Heart right ventricle (tissue), 16 donors: ENCODE data around the gene RANBP3. TPM values are rescaled to one million over a fixed set of nuclear protein-coding genes. Genes with fewer than 3 reads are reported as not detected.
"Not testable (repeated sequence)": the region's sequence is repeated elsewhere in the genome, so short reads cannot be mapped to it uniquely, and the experiment has no call there.

Experiments
- ATAC-seq, 8 donors: fragments of 200-7000 bp; cut with Tn5 transposase; one replicate each; pipeline ENCODE4 v1.9.1; 2020; ENCODE audit warnings: mild to moderate bottlenecking in 8 of 8, moderate library complexity in 8 of 8, moderate number of reproducible peaks in 1 of 8
- DNase-seq, 2 donors: peaks; one replicate each; pipeline ENCODE4 v3.0.0-alpha.2; 2020
- H3K27ac ChIP-seq, 10 donors: fragments of 200-600 bp; sonication (generic) in 2 of 10; one replicate each; pipeline versions ENCODE4 v1.5.0 to v1.8.0; 2020 to 2022; ENCODE audit warnings: mild to moderate bottlenecking in 3 of 10
- H3K27me3 ChIP-seq, 7 donors: fragments of 200-600 bp; one replicate each; pipeline ENCODE4 v1.8.0; 2021 to 2022; ENCODE audit warnings: mild to moderate bottlenecking in 2 of 7
- H3K36me3 ChIP-seq, 9 donors: fragments of 200-600 bp; sonication (generic) in 1 of 9; one replicate each; pipeline versions ENCODE4 v1.5.0 to v1.8.0; 2020 to 2022; ENCODE audit warnings: mild to moderate bottlenecking in 2 of 9
- H3K4me1 ChIP-seq, 9 donors: fragments of 200-600 bp; sonication (generic) in 1 of 9; one replicate each; pipeline versions ENCODE4 v1.5.0 to v1.8.0; 2020 to 2022; ENCODE audit warnings: mild to moderate bottlenecking in 4 of 9
- H3K4me3 ChIP-seq, 10 donors: fragments of 200-600 bp; sonication (generic) in 2 of 10; one replicate each; pipeline versions ENCODE4 v1.5.0 to v1.8.0; 2020 to 2022; ENCODE audit warnings: mild to moderate bottlenecking in 7 of 10, moderate library complexity in 2 of 10
- H3K9me3 ChIP-seq, 11 donors: fragments of 200-600 bp in 10 of 11; sonication (generic) in 2 of 11; one replicate each; pipeline versions ENCODE4 v1.5.0 to v1.8.0; 2013 to 2022; ENCODE audit warnings: mild to moderate bottlenecking in 2 of 11, control low read depth in 1 of 11, moderate library complexity in 1 of 11
- CTCF ChIP-seq, 9 donors: fragments of 200-600 bp; sonication (generic) in 2 of 9; IDR thresholded peaks; one replicate each; pipeline versions ENCODE4 v1.5.0 to v1.8.0; 2021 to 2022; ENCODE audit warnings: antibody characterized with exemption in 9 of 9, mild to moderate bottlenecking in 5 of 9, moderate library complexity in 1 of 9
- WGBS, 2 donors: extraction: QIAGEN DNeasy Blood & Tissue Kit; methylation state at CpG; one replicate each; pipeline ENCODE4 v1.1.7; 2013; ENCODE audit warnings: inconsistent platforms in 1 of 2; 5-methylcytosine and 5-hydroxymethylcytosine counted together
- intact Hi-C, 10 donors: fragments of 100-400 bp; cut with DNase I; formaldehyde crosslinking; loops; one replicate each; pipeline versions ENCODE4 v1.11.1 to v1.14.2; 2022
- polyA plus RNA-seq, 2 donors: library from polyadenylated mRNA; stranded (reverse); fragments of 200-250 nt; gene quantifications; one replicate each; pipeline ENCODE4 v1.2.3, GENCODE V29; 2013
- total RNA-seq, 10 donors: library from RNA; stranded (reverse); fragmentation: NEBNext Ultra II Directional in 3 of 10; extraction: Animal tissue kit (Norgen Biotek cat#: 25700) in 3 of 10; gene quantifications; one replicate each; pipeline versions ENCODE4 v1.2.1 to v1.2.4, GENCODE V29; 2021 to 2023
- donor health status: Arrhythmogenic right ventricular cardiomyopathy.
- donor health status: ischemic (EF 13 %, LVEDD 7.1; RV severe dilation, severe dysfunction).
- donor health status: healthy with polysubstance abuse.
- donor health status: DM: no; HTN: yes; CAD: no.
- donor health status: DM: no; HTN: no; CAD: no.
- donor health status: ischemic (EF 25% LVEDD 6.9; RV normal size, moderate dysfunction).
- donor health status: ischemic (EF 25% LVEDD 5.7; RV mildly dilated, moderate dysfunction).
- donor health status: healthy.
- donor health status: DM: yes; HTN: yes; CAD: no.
- donor health status: Ischemic cardiomyopathy.
- donor health status: ischemic (EF 35%, LVEDD 5.7; RV mildly dilated, moderate dysfunction).
- donor health status: nonischemic (EF 11% LVEDD 7.7; RV severe dilation, severe dysfunction).
- donor health status: DM: yes; HTN: yes; CAD: no.
- donor health status: PGD.
- donor health status: ischemic (EF 29% LVEDD 5.4; RV normal size, mild dysfunction).
- donor health status: nonischemic (EF 23%, LVEDD 6.1; RV moderate dilation, normal function).

RANBP3 gene
- total and polyA plus RNA-seq, 12 donors = 29.5 to 76.1 (median 63.0) TPM

- Histone ChIP-seq H3K27me3 (no peaks in the 10 kb centered on the region), H3K4me3 (no peak overlapping the region), H3K9me3 (no peaks in the 10 kb centered on the region), H3K4me1 (peaks cover 3 to 24% (median 18%) of the 10 kb centered on the region in 9 donors), H3K27ac (no peak overlapping the region), H3K36me3 (no peaks in the 10 kb centered on the region)
- WGBS, 2 donors = 82% methylated on average over 8 of the region's 8 CpGs
- intact Hi-C loops = loop anchor here in 5 of 10 donors (2.0 to 10.0 kb wide), 4 partner anchors 34 to 136 kb away; no protein-coding TSS in a partner anchor
- DNase-seq = no peak
- TF ChIP-seq CTCF (IDR thresholded peaks at IDR 0.05) = no peak
- no peak for ATAC-seq
Measured at GRCh38 chr19:5988517-5989387, 10.8 kb upstream of the RANBP3 start.

- Histone ChIP-seq H3K27ac (peak overlapping the region in 1 of 10 donors; percentile 28), H3K4me1 (peaks cover 0 to 27% (median 8%) of the 10 kb centered on the region in 9 donors), H3K4me3 (peak overlapping the region in 9 of 10 donors; percentile 8 to 52 (median 41)), H3K9me3 (no peaks in the 10 kb centered on the region), H3K36me3 (no peaks in the 10 kb centered on the region), H3K27me3 (no peaks in the 10 kb centered on the region)
- WGBS, 2 donors = 18 to 22% methylated on average over 17 of the region's 17 CpGs
- peak; percentile 89 to 97 (median 95) for TF ChIP-seq CTCF (IDR thresholded peaks at IDR 0.05)
- intact Hi-C loops = loop anchor here in 9 of 10 donors (1.0 to 10.0 kb wide), 7 partner anchors 34 to 138 kb away; no protein-coding TSS in a partner anchor
- peak in 7 of 8 donors; percentile 32 to 74 (median 54) for ATAC-seq
- peak in 1 of 2 donors; percentile 83 for DNase-seq
Measured at GRCh38 chr19:5987077-5987818, 9.3 kb upstream of the RANBP3 start.

GRCh38 chr19:5985837-5986236 lies 7.9 kb upstream of the RANBP3 start:
- H3K4me1 ChIP-seq = peaks cover 0 to 27% (median 8%) of the 10 kb centered on the region in 9 donors
- whole genome bisulfite sequencing, 2 donors = 80 to 85% methylated on average over 5 of the region's 5 CpGs

GRCh38 chr19:5985098-5985783 lies 7.3 kb upstream of the RANBP3 start:
- Histone ChIP-seq H3K4me1 (peaks cover 0 to 27% (median 8%) of the 10 kb centered on the region in 9 donors), H3K27me3 (no peaks in the 10 kb centered on the region), H3K4me3 (no peak overlapping the region), H3K27ac (no peak overlapping the region), H3K9me3 (no peaks in the 10 kb centered on the region), H3K36me3 (no peaks in the 10 kb centered on the region)
- no peak for DNase-seq
- no peak for TF ChIP-seq CTCF (IDR thresholded peaks at IDR 0.05)
- intact Hi-C loops = loop anchor here in 4 of 10 donors (5.0 to 10.0 kb wide), 3 partner anchors 37 to 140 kb away; no protein-coding TSS in a partner anchor
- no peak for ATAC-seq
- 77 to 83% methylated on average over 12 of the region's 12 CpGs for WGBS, 2 donors

More at GRCh38 chr19:5985837-5986236, 7.9 kb upstream of the RANBP3 start:
- not testable (repeated sequence) for ATAC-seq, H3K27me3 ChIP-seq, H3K9me3 ChIP-seq, H3K36me3 ChIP-seq, H3K4me3 ChIP-seq, H3K27ac ChIP-seq, DNase-seq
- intact Hi-C loops = loop anchor here in 7 of 10 donors (2.0 to 10.0 kb wide), 6 partner anchors 35 to 139 kb away; no protein-coding TSS in a partner anchor
